Stimulated activated CD4-positive, alpha-beta T cell treated with anti-CD3 and anti-CD28 coated beads, Interleukin-2, amount 100 ng/mL, for 48 hours (primary cell): ENCODE data around the gene PHF12.
"Not testable (repeated sequence)": the region's sequence is repeated elsewhere in the genome, so short reads cannot be mapped to it uniquely, and the experiment has no call there.

ENCODE experiments used
- DNase-seq, 2 donors: peaks; one replicate each; pipeline ENCODE4 v3.0.0-alpha.2; 2020

PHF12 gene

GRCh38 chr17:28926786-28927185, 24.5 kb downstream of the PHF12 start:
- no peak for DNase-seq

- DNase-seq: no peak
Measured at GRCh38 chr17:28926366-28926765, 25.0 kb downstream of the PHF12 start.

- DNase-seq: no peak
Measured at GRCh38 chr17:28925912-28926365, 25.4 kb downstream of the PHF12 start.

GRCh38 chr17:28920201-28920600, 31.1 kb downstream of the PHF12 start:
- no peak for DNase-seq

- no peak for DNase-seq
Measured at GRCh38 chr17:28918295-28918694, 33.0 kb downstream of the PHF12 start.

- DNase-seq: no peak
Measured at GRCh38 chr17:28917465-28917864, 33.9 kb downstream of the PHF12 start.

GRCh38 chr17:28917029-28917428, 34.3 kb downstream of the PHF12 start:
- no peak for DNase-seq

- DNase-seq: no peak
Measured at GRCh38 chr17:28916302-28916934, 34.9 kb downstream of the PHF12 start.

GRCh38 chr17:28912938-28913333, 38.4 kb downstream of the PHF12 start:
- DNase-seq: no peak

GRCh38 chr17:28912281-28912937, 38.9 kb downstream of the PHF12 start:
- DNase-seq: no peak

- DNase-seq: no peak
Measured at GRCh38 chr17:28911411-28912045, 39.8 kb downstream of the PHF12 start.

GRCh38 chr17:28910534-28910933, 40.8 kb downstream of the PHF12 start:
- DNase-seq: no peak

GRCh38 chr17:28908640-28909167, 42.6 kb downstream of the PHF12 start:
- no peak for DNase-seq

- DNase-seq: no peak
Measured at GRCh38 chr17:28907709-28908475, 43.4 kb downstream of the PHF12 start.

- no peak for DNase-seq
Measured at GRCh38 chr17:28906706-28907438, 44.4 kb downstream of the PHF12 start.

- no peak for DNase-seq
Measured at GRCh38 chr17:28906276-28906675, 45.0 kb downstream of the PHF12 start.

- DNase-seq: no peak
Measured at GRCh38 chr17:28904800-28905199, 46.5 kb downstream of the PHF12 start.

- DNase-seq: not testable (repeated sequence)
Measured at GRCh38 chr17:28903546-28903841, 47.8 kb downstream of the PHF12 start.

- DNase-seq: peak; percentile 90 to 95
Measured at GRCh38 chr17:28902819-28903545, 48.3 kb downstream of the PHF12 start, which contains the start of gene DHRS13. Gene DHRS13 (minus strand): TSS chr17:28903079. CDS start chr17:28902944, 135 bp downstream.

- peak; percentile 47 to 49 for DNase-seq
Measured at GRCh38 chr17:28901866-28902818, 49.2 kb downstream of the PHF12 start.
